NCI-H1930 (cell line): ENCODE measurements around the gene CHCHD3.
"Not testable (repeated sequence)": the region's sequence is repeated elsewhere in the genome, so short reads cannot be mapped to it uniquely, and the experiment has no call there.

Experiments
- DNase-seq, 2 experiments: peaks; one replicate each; lab custom pipeline; 2025; lab: John Stamatoyannopoulos, UW

CHCHD3 gene

GRCh38 chr7:132953468-132953867, 128.4 kb downstream of the CHCHD3 start:
- DNase-seq = no peak

- DNase-seq = no peak
Observed at GRCh38 chr7:132950725-132951124, 131.2 kb downstream of the CHCHD3 start.

- no peak for DNase-seq
Observed at GRCh38 chr7:132947011-132947410, 134.9 kb downstream of the CHCHD3 start.

- no peak for DNase-seq
Observed at GRCh38 chr7:132944774-132945173, 137.1 kb downstream of the CHCHD3 start.

GRCh38 chr7:132943645-132944044, 138.2 kb downstream of the CHCHD3 start:
- DNase-seq = no peak

GRCh38 chr7:132942701-132943100, 139.2 kb downstream of the CHCHD3 start:
- no peak for DNase-seq

GRCh38 chr7:132941905-132942304, 140.0 kb downstream of the CHCHD3 start:
- DNase-seq = no peak

- DNase-seq = no peak
Observed at GRCh38 chr7:132941428-132941827, 140.5 kb downstream of the CHCHD3 start.

GRCh38 chr7:132940084-132940483, 141.8 kb downstream of the CHCHD3 start:
- DNase-seq = no peak

GRCh38 chr7:132939495-132939894, 142.4 kb downstream of the CHCHD3 start:
- DNase-seq = no peak

GRCh38 chr7:132937286-132937685, 144.6 kb downstream of the CHCHD3 start:
- no peak for DNase-seq

- no peak for DNase-seq
Observed at GRCh38 chr7:132935608-132936007, 146.3 kb downstream of the CHCHD3 start.

GRCh38 chr7:132934017-132934416, 147.9 kb downstream of the CHCHD3 start:
- DNase-seq = no peak

- no peak for DNase-seq
Observed at GRCh38 chr7:132933072-132933458, 148.8 kb downstream of the CHCHD3 start.

- DNase-seq = no peak
Observed at GRCh38 chr7:132932296-132933071, 149.4 kb downstream of the CHCHD3 start.

- no peak for DNase-seq
Observed at GRCh38 chr7:132930881-132931280, 151.0 kb downstream of the CHCHD3 start.

- not testable (repeated sequence) for DNase-seq
Observed at GRCh38 chr7:132929944-132930343, 151.9 kb downstream of the CHCHD3 start.

- DNase-seq = no peak
Observed at GRCh38 chr7:132919771-132920170, 162.1 kb downstream of the CHCHD3 start.

GRCh38 chr7:132915647-132916046, 166.2 kb downstream of the CHCHD3 start:
- DNase-seq = no peak

- no peak for DNase-seq
Observed at GRCh38 chr7:132910657-132911056, 171.2 kb downstream of the CHCHD3 start.

GRCh38 chr7:132907380-132907940, 174.4 kb downstream of the CHCHD3 start:
- no peak for DNase-seq

GRCh38 chr7:132906193-132906835, 175.6 kb downstream of the CHCHD3 start:
- DNase-seq = no peak

- DNase-seq = not testable (repeated sequence)
Observed at GRCh38 chr7:132905136-132905535, 176.8 kb downstream of the CHCHD3 start.
